ENCODE results near the gene IPPK. TPM values are rescaled to one million over a fixed set of nuclear protein-coding genes. Genes with fewer than 3 reads are reported as not detected.

IPPK gene
- total RNA-seq, 1 donor from 2014 or later = 8.1 TPM

- Mint-ChIP-seq H3K27ac (no peak overlapping the region), H3K4me3 (no peak overlapping the region), H3K9me3 (peaks cover under 1% of the 10 kb centered on the region), H3K27me3 (no peaks in the 10 kb centered on the region), H3K36me3 (no peaks in the 10 kb centered on the region), H3K4me1 (ENCODE audit: unreplicated experiment) (no peaks in the 10 kb centered on the region)
- TF ChIP-seq CTCF (conservative IDR thresholded peaks at IDR 0.05) = no peak
- DNase-seq (ENCODE audit: extremely low spot score, unreplicated experiment) = peak; percentile 24
Measured at GRCh38 chr9:92685022-92685421, 15.1 kb upstream of the IPPK start.

GRCh38 chr9:92682269-92682668 is 12.3 kb upstream of the IPPK start:
- H3K4me3 Mint-ChIP-seq = no peak overlapping the region
- H3K27me3 Mint-ChIP-seq = no peaks in the 10 kb centered on the region
- no peak overlapping the region for H3K27ac Mint-ChIP-seq
- no peak for TF ChIP-seq CTCF (conservative IDR thresholded peaks at IDR 0.05)
- no peaks in the 10 kb centered on the region for H3K4me1 Mint-ChIP-seq (ENCODE audit: unreplicated experiment)
- no peaks in the 10 kb centered on the region for H3K9me3 Mint-ChIP-seq
- peak; percentile 32 for DNase-seq (ENCODE audit: extremely low spot score, unreplicated experiment)
- H3K36me3 Mint-ChIP-seq = no peaks in the 10 kb centered on the region

- no peak for TF ChIP-seq CTCF (conservative IDR thresholded peaks at IDR 0.05)
- no peaks in the 10 kb centered on the region for H3K9me3 Mint-ChIP-seq
- DNase-seq (ENCODE audit: extremely low spot score, unreplicated experiment) = peak; percentile 61
- H3K4me1 Mint-ChIP-seq (ENCODE audit: unreplicated experiment) = no peaks in the 10 kb centered on the region
- no peaks in the 10 kb centered on the region for H3K36me3 Mint-ChIP-seq
- H3K27me3 Mint-ChIP-seq = no peaks in the 10 kb centered on the region
- no peak overlapping the region for H3K27ac Mint-ChIP-seq
- H3K4me3 Mint-ChIP-seq = no peak overlapping the region
Measured at GRCh38 chr9:92680166-92681119, 10.5 kb upstream of the IPPK start.

GRCh38 chr9:92679413-92680165 is 9.7 kb upstream of the IPPK start:
- H3K27ac Mint-ChIP-seq = no peak overlapping the region

GRCh38 chr9:92671323-92671722 is 1.4 kb upstream of the IPPK start:
- peak overlapping the region; percentile 96 for H3K4me3 Mint-ChIP-seq
- no peaks in the 10 kb centered on the region for H3K27me3 Mint-ChIP-seq
- H3K27ac Mint-ChIP-seq = peak overlapping the region; percentile 67
- H3K36me3 Mint-ChIP-seq = peaks cover 4% of the 10 kb centered on the region
- H3K4me1 Mint-ChIP-seq (ENCODE audit: unreplicated experiment) = peaks cover 9% of the 10 kb centered on the region
- no peak for DNase-seq (ENCODE audit: extremely low spot score, unreplicated experiment)
- no peak for TF ChIP-seq CTCF (conservative IDR thresholded peaks at IDR 0.05)
- H3K9me3 Mint-ChIP-seq = no peaks in the 10 kb centered on the region

More at GRCh38 chr9:92679413-92680165, 9.7 kb upstream of the IPPK start:
- H3K27me3 Mint-ChIP-seq = no peaks in the 10 kb centered on the region
- peak; percentile 45 for DNase-seq (ENCODE audit: extremely low spot score, unreplicated experiment)
- no peak overlapping the region for H3K4me3 Mint-ChIP-seq
- no peaks in the 10 kb centered on the region for H3K36me3 Mint-ChIP-seq
- H3K4me1 Mint-ChIP-seq (ENCODE audit: unreplicated experiment) = no peaks in the 10 kb centered on the region
- H3K9me3 Mint-ChIP-seq = no peaks in the 10 kb centered on the region
- no peak for TF ChIP-seq CTCF (conservative IDR thresholded peaks at IDR 0.05)

Measured in type B pancreatic cell (in vitro differentiated cells).